Mucosa of descending colon (tissue), 3 donors: Measurements from ENCODE around the gene P2RY14. TPM values are rescaled to one million over a fixed set of nuclear protein-coding genes. Genes with fewer than 3 reads are reported as not detected.

ENCODE experiments used
- ATAC-seq: fragments of 200-7000 bp; cut with Tn5 transposase; one replicate; pipeline ENCODE4 v1.9.1; 2020; ENCODE audit warnings: mild to moderate bottlenecking, moderate library complexity
- DNase-seq, 3 donors: peaks; one replicate each; pipeline ENCODE4 v3.0.0-alpha.2; 2020
- H3K36me3 ChIP-seq: fragments of 200-600 bp; one replicate; pipeline ENCODE4 v1.8.0; 2021; ENCODE audit warnings: low read depth, mild to moderate bottlenecking
- H3K4me1 ChIP-seq: fragments of 200-600 bp; one replicate; pipeline ENCODE4 v1.8.0; 2021; ENCODE audit warnings: low read depth, mild to moderate bottlenecking
- H3K4me3 ChIP-seq: fragments of 200-600 bp; one replicate; pipeline ENCODE4 v1.8.0; 2021; ENCODE audit warnings: mild to moderate bottlenecking
- H3K9me3 ChIP-seq: fragments of 200-600 bp; one replicate; pipeline ENCODE4 v1.8.0; 2021; ENCODE audit warnings: mild to moderate bottlenecking
- intact Hi-C, 2 donors: fragments of 100-400 bp; cut with DNase I in 1 of 2; cut with micrococcal nuclease in 1 of 2; formaldehyde crosslinking; loops; one replicate each; pipeline versions ENCODE4 v1.11.0 to v1.11.1; 2022; cut with DNase I, micrococcal nuclease
- long read RNA-seq, 2 donors: library from polyadenylated mRNA; unstranded; transcript quantifications; one replicate each; pipeline ENCODE4 v2.0.0, GENCODE V29; 2019 to 2021
- total RNA-seq, 3 donors: library from RNA; stranded (reverse); fragmentation: NEBNext Ultra II Directional in 2 of 3; extraction: Animal tissue kit (Norgen Biotek cat#: 25700) in 2 of 3; gene quantifications; one replicate each; pipeline versions ENCODE4 v1.2.1 to v1.2.4, GENCODE V29; 2021 to 2023
- TF ChIP-seq, protein P1 (sequence below): fragments of 200-600 bp; IDR thresholded peaks from one replicate; pipeline ENCODE4 v1.8.0; 2022; ENCODE audit warnings: antibody characterized with exemption, mild to moderate bottlenecking
- donor health status: DM: no; HTN: no; CAD: no; lungs with moderate emphysema.
- donor health status: DM: no; HTN: no; CAD: no.
- donor health status: DM: no; HTN: yes; CAD: no.

P2RY14 gene
- 10 to 100 TPM in 1 of 3 donors, 1 to 10 TPM in 2; 3.9 to 18.2 (median 4.4) TPM for total RNA-seq
- long read RNA-seq, donor 1, transcript P2RY14-201 (3 exons, 2,513 nt), result major isoform, 7 of 12 reads
- long read RNA-seq, donor 1, partial matches to known transcripts, result 0 of 12 reads
- long read RNA-seq, donor 1, other reads (novel, unspliced or antisense), result 3 of 12 reads
- long read RNA-seq, donor 2, partial matches to known transcripts, result 0 of 2 reads
- long read RNA-seq, donor 2, other reads (novel, unspliced or antisense), result 1 of 2 reads

DNA sequence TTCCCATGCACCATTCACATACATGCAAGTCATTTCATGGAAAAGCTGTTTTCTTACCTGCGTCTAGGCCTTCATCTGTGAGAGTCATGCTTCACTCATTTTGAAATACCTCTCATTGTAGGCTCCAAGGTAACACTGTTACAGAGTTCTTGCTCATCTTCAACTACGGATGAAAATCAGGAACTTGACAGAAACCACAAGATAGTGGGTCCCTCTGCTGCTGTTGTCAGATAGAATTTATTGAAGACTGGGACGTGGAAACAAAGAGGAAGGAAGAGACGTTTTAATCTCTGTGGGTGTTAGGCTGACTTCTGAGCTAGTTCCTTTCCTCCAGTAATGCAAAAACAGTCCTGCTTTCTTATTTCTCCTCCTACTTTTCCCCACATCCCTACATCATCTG, at the start of gene P2RY14:
TSS of gene P2RY14 (minus strand) at position 313 of the 400 bp plus-strand sequence. CDS start 64,226 bp downstream, outside the sequence.
- Histone ChIP-seq H3K9me3 (no peaks in the 10 kb centered on the region), H3K36me3 (no peaks in the 10 kb centered on the region), H3K4me1 (peaks cover 4% of the 10 kb centered on the region), H3K4me3 (no peak within 1 kb of the TSS)
- TF ChIP-seq, protein P1, sequence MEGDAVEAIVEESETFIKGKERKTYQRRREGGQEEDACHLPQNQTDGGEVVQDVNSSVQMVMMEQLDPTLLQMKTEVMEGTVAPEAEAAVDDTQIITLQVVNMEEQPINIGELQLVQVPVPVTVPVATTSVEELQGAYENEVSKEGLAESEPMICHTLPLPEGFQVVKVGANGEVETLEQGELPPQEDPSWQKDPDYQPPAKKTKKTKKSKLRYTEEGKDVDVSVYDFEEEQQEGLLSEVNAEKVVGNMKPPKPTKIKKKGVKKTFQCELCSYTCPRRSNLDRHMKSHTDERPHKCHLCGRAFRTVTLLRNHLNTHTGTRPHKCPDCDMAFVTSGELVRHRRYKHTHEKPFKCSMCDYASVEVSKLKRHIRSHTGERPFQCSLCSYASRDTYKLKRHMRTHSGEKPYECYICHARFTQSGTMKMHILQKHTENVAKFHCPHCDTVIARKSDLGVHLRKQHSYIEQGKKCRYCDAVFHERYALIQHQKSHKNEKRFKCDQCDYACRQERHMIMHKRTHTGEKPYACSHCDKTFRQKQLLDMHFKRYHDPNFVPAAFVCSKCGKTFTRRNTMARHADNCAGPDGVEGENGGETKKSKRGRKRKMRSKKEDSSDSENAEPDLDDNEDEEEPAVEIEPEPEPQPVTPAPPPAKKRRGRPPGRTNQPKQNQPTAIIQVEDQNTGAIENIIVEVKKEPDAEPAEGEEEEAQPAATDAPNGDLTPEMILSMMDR, result no peak
- ATAC-seq (peak; percentile 47), DNase-seq (no peak)
- intact Hi-C loops, result loop anchor here in 1 of 2 donors (5.0 kb wide), 1 partner anchor 51 kb away; no protein-coding TSS in a partner anchor

DNA sequence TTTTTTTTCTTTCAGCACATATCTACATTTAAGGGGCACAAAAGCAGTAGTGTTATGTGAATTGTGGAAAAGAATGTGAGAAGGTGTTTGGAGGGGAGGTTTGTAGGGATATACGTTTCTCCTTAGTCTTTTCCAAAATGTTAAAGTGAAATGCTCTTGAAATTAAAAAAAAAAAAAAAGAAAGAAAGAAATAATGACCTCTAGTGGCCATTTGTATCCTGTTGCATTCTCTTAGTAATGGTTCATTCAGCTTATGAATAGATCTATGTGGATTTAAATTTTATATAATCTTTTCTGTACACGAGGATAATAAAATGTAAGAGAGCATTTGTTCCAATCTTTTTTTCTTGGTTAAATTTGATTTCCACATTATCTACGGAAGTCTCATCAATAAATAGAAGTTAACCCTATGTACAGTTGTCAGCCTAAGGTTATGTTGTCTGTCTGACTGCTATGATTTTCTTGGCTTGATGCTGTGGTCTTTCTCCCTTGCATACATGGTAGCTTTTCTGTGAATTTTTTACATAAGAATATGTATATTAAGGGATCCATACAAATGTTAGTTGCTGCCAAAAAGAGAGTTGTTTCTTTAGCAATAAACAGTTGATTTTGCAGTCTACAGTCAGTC, 49.3 kb upstream of the P2RY14 start:
- DNase-seq, result no peak
- H3K9me3 ChIP-seq, result no peaks in the 10 kb centered on the region
- no peak overlapping the region for H3K4me3 ChIP-seq
- H3K36me3 ChIP-seq, result no peaks in the 10 kb centered on the region
- TF ChIP-seq, protein P1, result no peak
- no peak for ATAC-seq
- no peaks in the 10 kb centered on the region for H3K4me1 ChIP-seq
- intact Hi-C loops, result no loop called here

DNA sequence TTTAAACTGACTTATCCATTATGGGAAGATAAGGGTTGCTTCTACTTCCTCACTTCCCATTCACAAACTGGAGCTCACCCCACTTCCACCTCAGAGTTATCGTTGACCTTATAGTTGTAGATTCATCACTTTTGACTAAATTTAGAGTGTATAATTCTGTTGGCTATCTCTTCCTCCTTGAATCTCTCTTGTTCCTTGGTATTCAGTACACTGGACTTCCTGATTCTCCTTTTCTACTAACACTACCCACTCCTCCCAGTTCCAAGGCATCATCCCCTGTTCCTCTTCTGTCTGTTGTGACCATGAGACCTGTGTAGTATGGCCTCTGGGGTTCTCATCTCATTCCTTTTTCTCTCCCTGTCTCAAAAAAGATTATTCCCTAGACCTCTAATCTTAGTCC, 44.2 kb upstream of the P2RY14 start:
- TF ChIP-seq, protein P1, result no peak
- ATAC-seq (no peak), DNase-seq (no peak)
- no peaks in the 10 kb centered on the region for H3K4me1 ChIP-seq
- H3K9me3 ChIP-seq, result no peaks in the 10 kb centered on the region
- no peaks in the 10 kb centered on the region for H3K36me3 ChIP-seq
- intact Hi-C loops, result no loop called here
- H3K4me3 ChIP-seq, result no peak overlapping the region

DNA sequence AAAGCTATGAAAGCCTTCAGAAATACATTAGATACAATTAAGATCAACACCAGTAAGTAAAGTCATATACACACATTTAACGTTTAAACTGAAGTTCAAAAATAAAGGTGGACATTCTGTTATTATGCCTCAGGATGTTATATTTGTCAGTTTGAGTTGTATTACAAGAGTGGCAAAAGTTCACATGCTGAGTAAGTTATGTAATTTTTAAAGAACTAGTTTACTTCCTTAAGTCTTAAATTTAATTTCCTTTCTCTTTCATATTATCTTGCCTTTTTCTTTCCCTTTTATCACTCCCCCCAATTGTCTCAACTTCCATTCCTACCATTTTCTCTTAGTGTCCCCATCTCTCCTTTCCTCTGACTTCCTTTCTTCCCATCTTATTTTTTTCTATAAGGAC, 43.2 kb upstream of the P2RY14 start:
- Histone ChIP-seq H3K4me3 (no peak overlapping the region), H3K4me1 (no peaks in the 10 kb centered on the region), H3K36me3 (no peaks in the 10 kb centered on the region), H3K9me3 (no peaks in the 10 kb centered on the region)
- ATAC-seq (no peak), DNase-seq (no peak)
- intact Hi-C loops, result no loop called here
- TF ChIP-seq, protein P1, result no peak

DNA sequence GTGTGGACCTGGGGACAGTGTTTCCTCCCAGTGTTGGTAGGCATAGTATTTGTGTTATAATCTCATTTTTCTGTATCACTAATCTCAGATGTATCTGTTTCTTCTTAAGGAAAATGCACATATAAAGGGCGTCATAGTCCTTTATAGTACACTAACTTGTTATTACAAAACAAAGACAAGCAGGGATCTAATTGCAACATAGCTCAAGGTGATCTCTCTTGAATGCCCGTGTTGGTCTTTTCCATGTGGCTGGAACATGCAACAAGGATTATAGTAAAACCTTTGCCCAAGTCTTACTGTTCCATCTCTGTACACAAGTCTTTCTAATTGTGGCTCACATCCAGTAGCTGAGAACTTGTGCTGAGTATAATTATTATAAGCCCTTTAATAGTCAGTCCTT, 41.8 kb upstream of the P2RY14 start:
- Histone ChIP-seq H3K4me3 (no peak overlapping the region), H3K36me3 (no peaks in the 10 kb centered on the region), H3K9me3 (no peaks in the 10 kb centered on the region), H3K4me1 (no peaks in the 10 kb centered on the region)
- intact Hi-C loops, result no loop called here
- ATAC-seq (no peak), DNase-seq (no peak)
- TF ChIP-seq, protein P1, result no peak
